Thyroid gland (tissue), 4 donors: ENCODE measurements around the gene EEF1AKMT3. TPM values are rescaled to one million over a fixed set of nuclear protein-coding genes. Genes with fewer than 3 reads are reported as not detected.

Experiments
- DNase-seq, 2 donors: peaks; one replicate each; pipeline ENCODE4 v3.0.0-alpha.2; 2019
- H3K27ac ChIP-seq, 3 donors: fragments of 200-600 bp; sonication (generic); 1 replicate in 2 of 3; 2 replicates in 1 of 3; pipeline ENCODE4 v1.5.1; 2016 to 2019; ENCODE audit warnings: mild to moderate bottlenecking in 1 of 3, moderate library complexity in 1 of 3
- H3K27me3 ChIP-seq: fragments of 200-600 bp; sonication (generic); one replicate; pipeline ENCODE4 v1.5.1; 2019
- H3K36me3 ChIP-seq, 2 donors: fragments of 200-600 bp; sonication (generic); one replicate each; pipeline ENCODE4 v1.5.1; 2016 to 2019
- H3K4me1 ChIP-seq, 2 donors: fragments of 200-600 bp; sonication (generic); one replicate each; pipeline ENCODE4 v1.5.1; 2017 to 2019
- H3K4me3 ChIP-seq, 3 donors: fragments of 200-600 bp; sonication (generic); replicated peaks in 1 of 3; 1 replicate in 2 of 3; 2 replicates in 1 of 3; pipeline ENCODE4 v1.5.1; 2016; ENCODE audit warnings: mild to moderate bottlenecking in 1 of 3
- H3K9me3 ChIP-seq: fragments of 200-600 bp; sonication (generic); one replicate; pipeline ENCODE4 v1.5.1; 2017
- CTCF ChIP-seq, 6 experiments: fragments of 200-600 bp in 3 of 6; fragments of 450-650 bp in 3 of 6; sonication (generic) in 3 of 6; IDR thresholded peaks; one replicate each; pipeline ENCODE4 v1.5.1; 2016 to 2019; ENCODE audit warnings: antibody characterized with exemption in 6 of 6, mild to moderate bottlenecking in 2 of 6, inconsistent platforms in 1 of 6, moderate library complexity in 1 of 6
- POLR2A ChIP-seq, 2 donors: fragments of 450-650 bp; IDR thresholded peaks; one replicate each; pipeline ENCODE4 v1.6.1; 2017; ENCODE audit warnings: antibody characterized with exemption in 2 of 2, mild to moderate bottlenecking in 2 of 2, moderate library complexity in 1 of 2
- WGBS, 2 donors: methylation state at CpG; one replicate each; pipeline ENCODE4 v1.1.5; 2017; 5-methylcytosine and 5-hydroxymethylcytosine counted together
- intact Hi-C: fragments of 100-400 bp; cut with DNase I; formaldehyde crosslinking; loops from one replicate; pipeline ENCODE4 v1.15.1; 2023
- total RNA-seq, 4 donors: library from RNA; depleted of rRNA; stranded (reverse); fragments of >200 nt; gene quantifications; one replicate each; pipeline ENCODE4 v1.2.3, GENCODE V29; 2016

The EEF1AKMT3 gene
- total RNA-seq, 4 donors from 2014 or later = 12.1 to 20.4 (median 16.5) TPM

GRCh38 chr12:57739387-57739786 is 33.0 kb upstream of the EEF1AKMT3 start:
- Histone ChIP-seq H3K27ac (no peak overlapping the region), H3K9me3 (no peaks in the 10 kb centered on the region), H3K36me3 (no peaks in the 10 kb centered on the region), H3K27me3 (peaks cover 40% of the 10 kb centered on the region), H3K4me1 (peaks cover 11 to 39% of the 10 kb centered on the region in 2 donors), H3K4me3 (no peak overlapping the region)
- intact Hi-C loops = no loop called here
- TF ChIP-seq CTCF (IDR thresholded peaks at IDR 0.05) = no peak
- no peak for TF ChIP-seq POLR2A (IDR thresholded peaks at IDR 0.05)
- DNase-seq = no peak
- 8 to 45% methylated on average over 5 to 7 of the region's 7 CpGs for WGBS, 2 donors

- peaks cover 40% of the 10 kb centered on the region for H3K27me3 ChIP-seq
- H3K9me3 ChIP-seq = no peaks in the 10 kb centered on the region
- H3K4me1 ChIP-seq = peaks cover 11 to 40% of the 10 kb centered on the region in 2 donors
- H3K4me3 ChIP-seq = no peak overlapping the region
- TF ChIP-seq CTCF (IDR thresholded peaks at IDR 0.05) (no peak), POLR2A (IDR thresholded peaks at IDR 0.05) (no peak)
- no peak overlapping the region for H3K27ac ChIP-seq
- intact Hi-C loops = no loop called here
- no peak for DNase-seq
- no peaks in the 10 kb centered on the region for H3K36me3 ChIP-seq
- 20 to 24% methylated on average over 7 to 9 of the region's 10 CpGs for WGBS, 2 donors
These were observed 32.4 kb upstream of the EEF1AKMT3 start for GRCh38 chr12:57739914-57740538.

GRCh38 chr12:57740656-57741412 is 31.6 kb upstream of the EEF1AKMT3 start:
- Histone ChIP-seq H3K9me3 (no peaks in the 10 kb centered on the region), H3K4me1 (peaks cover 11 to 38% of the 10 kb centered on the region in 2 donors), H3K27me3 (peaks cover 34% of the 10 kb centered on the region), H3K36me3 (no peaks in the 10 kb centered on the region), H3K4me3 (no peak overlapping the region), H3K27ac (no peak overlapping the region)
- intact Hi-C loops = no loop called here
- DNase-seq = peak in 1 of 2 donors; percentile 17
- 65 to 68% methylated on average over 5 of the region's 5 CpGs for WGBS, 2 donors
- TF ChIP-seq CTCF (IDR thresholded peaks at IDR 0.05) = no peak
- no peak for TF ChIP-seq POLR2A (IDR thresholded peaks at IDR 0.05)

GRCh38 chr12:57741413-57741789 is 31.0 kb upstream of the EEF1AKMT3 start:
- Histone ChIP-seq H3K36me3 (no peaks in the 10 kb centered on the region), H3K27ac (no peak overlapping the region), H3K9me3 (no peaks in the 10 kb centered on the region), H3K27me3 (peaks cover 28% of the 10 kb centered on the region), H3K4me1 (peaks cover 11 to 34% of the 10 kb centered on the region in 2 donors), H3K4me3 (no peak overlapping the region)
- DNase-seq = no peak
- WGBS, 2 donors = 54 to 69% methylated on average over 1 of the region's 1 CpG
- intact Hi-C loops = no loop called here
- TF ChIP-seq CTCF (IDR thresholded peaks at IDR 0.05) (no peak), POLR2A (IDR thresholded peaks at IDR 0.05) (no peak)
